Measurements from ENCODE around the gene VPS13D.
"Not testable (repeated sequence)": the region's sequence is repeated elsewhere in the genome, so short reads cannot be mapped to it uniquely, and the experiment has no call there.

The VPS13D gene

DNA sequence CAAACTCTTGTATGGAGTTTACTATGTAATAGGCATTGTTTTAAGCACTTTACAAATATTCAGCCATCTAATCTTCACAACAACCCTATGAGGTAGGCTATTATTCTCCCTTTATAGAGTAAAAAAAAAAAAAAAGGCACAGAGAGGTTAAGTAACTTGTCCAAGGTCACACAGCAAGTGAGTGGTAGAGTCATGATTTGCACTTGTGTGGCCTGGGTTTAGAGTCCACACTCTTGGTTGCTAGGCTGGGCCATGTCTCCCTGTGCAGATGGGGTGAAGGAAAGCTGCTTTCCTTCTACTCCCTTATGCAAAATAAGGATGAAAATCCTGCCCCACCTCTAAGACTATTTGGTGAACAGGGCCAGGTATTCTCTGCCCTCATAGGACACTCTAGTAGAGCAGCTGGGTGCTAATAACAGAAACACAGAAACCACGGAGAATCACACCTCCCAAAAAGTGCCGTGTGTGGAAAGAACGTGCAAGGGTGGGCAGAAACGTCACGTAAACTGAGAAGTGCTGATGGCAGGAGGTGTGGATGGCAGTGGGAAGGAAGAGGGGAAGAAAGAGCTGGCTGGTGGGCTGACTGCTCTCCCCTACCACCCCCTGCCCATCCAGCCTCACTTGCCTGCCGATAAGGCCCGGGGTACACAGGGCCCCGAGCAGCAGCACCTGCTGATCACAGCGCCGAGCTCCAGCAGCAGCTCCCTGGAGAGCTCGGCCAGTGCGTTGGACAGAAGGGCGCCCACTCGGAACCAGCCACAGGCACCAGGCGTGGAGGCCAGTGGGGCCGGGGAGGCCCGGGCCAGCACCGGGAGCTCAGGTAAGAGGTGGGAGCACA lies 28.3 kb upstream of the VPS13D start:
- DNase-seq: no peak

- no peak for DNase-seq
Measured at GRCh38 chr1:12202190-12202497, 27.7 kb upstream of the VPS13D start.

GRCh38 chr1:12202577-12202976 lies 27.3 kb upstream of the VPS13D start:
- DNase-seq: no peak

GRCh38 chr1:12203216-12204007 lies 26.4 kb upstream of the VPS13D start:
- no peak for DNase-seq

DNA sequence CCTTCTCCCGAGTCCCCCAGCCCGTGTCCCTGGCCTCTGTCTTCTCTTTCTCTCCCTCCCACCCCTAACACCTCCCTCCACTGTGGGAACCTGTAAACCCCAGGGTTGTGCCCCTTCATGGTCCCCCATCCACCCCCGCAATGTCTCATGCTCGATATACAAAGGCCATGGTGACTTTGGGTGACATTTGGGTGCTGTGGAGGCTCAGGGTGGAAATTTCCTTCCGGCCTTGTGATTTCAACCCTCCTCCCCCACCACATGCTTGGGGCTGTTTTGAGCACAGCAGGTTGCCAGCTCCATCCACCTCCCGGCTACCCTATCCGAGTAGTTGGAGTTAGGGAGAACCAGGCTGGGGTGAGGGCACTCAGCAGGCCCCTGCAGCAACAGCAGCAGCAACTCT lies 25.7 kb upstream of the VPS13D start:
- no peak for DNase-seq

- DNase-seq: no peak
Measured at GRCh38 chr1:12204754-12205658, 24.8 kb upstream of the VPS13D start.

GRCh38 chr1:12206238-12206637 lies 23.6 kb upstream of the VPS13D start:
- DNase-seq: no peak

DNA sequence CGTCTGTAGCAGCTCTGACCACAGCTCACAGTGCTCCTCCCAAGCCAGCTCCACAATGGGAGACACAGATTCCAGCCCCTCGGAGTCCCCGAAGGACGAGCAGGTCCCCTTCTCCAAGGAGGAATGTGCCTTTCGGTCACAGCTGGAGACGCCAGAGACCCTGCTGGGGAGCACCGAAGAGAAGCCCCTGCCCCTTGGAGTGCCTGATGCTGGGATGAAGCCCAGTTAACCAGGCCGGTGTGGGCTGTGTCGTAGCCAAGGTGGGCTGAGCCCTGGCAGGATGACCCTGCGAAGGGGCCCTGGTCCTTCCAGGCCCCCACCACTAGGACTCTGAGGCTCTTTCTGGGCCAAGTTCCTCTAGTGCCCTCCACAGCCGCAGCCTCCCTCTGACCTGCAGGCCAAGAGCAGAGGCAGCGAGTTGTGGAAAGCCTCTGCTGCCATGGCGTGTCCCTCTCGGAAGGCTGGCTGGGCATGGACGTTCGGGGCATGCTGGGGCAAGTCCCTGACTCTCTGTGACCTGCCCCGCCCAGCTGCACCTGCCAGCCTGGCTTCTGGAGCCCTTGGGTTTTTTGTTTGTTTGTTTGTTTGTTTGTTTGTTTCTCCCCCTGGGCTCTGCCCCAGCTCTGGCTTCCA lies 22.9 kb upstream of the VPS13D start:
- no peak for DNase-seq

DNA sequence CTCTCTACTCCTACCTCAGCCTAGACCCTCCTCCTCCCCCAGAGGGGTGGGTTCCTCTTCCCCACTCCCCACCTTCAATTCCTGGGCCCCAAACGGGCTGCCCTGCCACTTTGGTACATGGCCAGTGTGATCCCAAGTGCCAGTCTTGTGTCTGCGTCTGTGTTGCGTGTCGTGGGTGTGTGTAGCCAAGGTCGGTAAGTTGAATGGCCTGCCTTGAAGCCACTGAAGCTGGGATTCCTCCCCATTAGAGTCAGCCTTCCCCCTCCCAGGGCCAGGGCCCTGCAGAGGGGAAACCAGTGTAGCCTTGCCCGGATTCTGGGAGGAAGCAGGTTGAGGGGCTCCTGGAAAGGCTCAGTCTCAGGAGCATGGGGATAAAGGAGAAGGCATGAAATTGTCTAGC lies 21.6 kb upstream of the VPS13D start:
- DNase-seq: no peak

DNA sequence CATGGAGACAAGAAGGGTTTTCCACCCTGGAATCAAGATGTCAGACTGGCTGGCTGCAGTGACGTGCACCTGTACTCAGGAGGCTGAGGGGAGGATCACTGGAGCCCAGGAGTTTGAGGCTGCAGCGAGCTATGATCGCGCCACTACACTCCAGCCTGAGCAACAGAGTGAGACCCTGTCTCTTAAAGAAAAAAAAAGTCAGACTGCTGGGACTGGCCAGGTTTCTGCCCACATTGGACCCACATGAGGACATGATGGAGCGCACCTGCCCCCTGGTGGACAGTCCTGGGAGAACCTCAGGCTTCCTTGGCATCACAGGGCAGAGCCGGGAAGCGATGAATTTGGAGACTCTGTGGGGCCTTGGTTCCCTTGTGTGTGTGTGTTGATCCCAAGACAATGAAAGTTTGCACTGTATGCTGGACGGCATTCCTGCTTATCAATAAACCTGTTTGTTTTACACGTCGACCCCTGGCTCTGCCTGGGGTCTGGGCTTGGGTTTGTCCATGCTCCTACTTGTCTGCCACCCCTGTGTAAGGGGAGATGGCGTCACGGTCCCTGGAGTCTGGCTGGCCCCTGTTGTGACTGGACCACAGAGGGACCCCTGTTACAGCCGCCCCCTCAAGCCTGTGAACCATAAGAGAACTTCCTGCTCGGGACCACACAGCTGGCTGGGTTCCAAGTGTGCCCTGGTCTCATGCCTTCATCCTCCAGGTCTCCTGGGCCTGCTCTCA lies 20.9 kb upstream of the VPS13D start:
- peak; percentile 42 for DNase-seq

- DNase-seq: no peak
Measured at GRCh38 chr1:12209495-12209832, 20.4 kb upstream of the VPS13D start.

- no peak for DNase-seq
Measured at GRCh38 chr1:12215118-12215961, 14.5 kb upstream of the VPS13D start.

DNA sequence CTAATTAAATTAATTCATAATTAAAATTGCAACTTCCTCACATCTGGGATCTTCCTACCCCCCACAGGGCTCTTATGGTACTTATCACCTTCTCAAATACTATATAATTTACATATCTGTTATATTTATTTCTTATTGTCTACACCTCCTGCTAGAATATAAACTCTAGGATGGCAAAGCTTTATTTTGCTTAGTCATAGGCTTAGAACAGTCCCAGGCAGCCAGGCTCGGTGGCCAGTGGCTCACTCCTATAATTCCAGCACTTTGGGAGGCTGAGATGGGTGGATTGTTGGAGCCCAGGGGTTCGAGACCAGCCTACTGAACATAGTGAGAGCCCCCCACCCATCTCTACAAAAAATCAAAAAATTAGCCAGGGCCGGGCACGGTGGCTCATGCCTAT lies 10.0 kb upstream of the VPS13D start:
- DNase-seq: no peak

DNA sequence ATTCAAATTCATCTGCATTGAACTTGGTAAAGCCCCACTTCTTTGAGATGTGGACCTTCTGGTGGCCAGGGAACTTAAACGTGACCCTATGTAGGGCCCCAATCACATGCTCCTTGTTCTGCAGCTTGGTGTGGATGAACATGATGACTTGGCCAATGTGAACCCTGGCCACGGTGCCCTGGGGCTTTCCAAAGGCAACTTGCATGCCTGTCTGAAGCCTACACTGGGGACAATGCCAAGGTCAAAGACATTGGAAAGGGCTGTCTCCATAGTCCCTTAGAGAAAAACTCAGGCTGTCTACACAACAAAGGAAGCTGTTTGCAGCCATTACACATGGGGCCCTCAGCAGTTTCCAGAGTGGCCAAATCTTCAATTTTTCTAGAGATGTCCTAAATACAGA lies 8.9 kb upstream of the VPS13D start:
- no peak for DNase-seq

- not testable (repeated sequence) for DNase-seq
Measured at GRCh38 chr1:12222700-12223099, 7.1 kb upstream of the VPS13D start.

DNA sequence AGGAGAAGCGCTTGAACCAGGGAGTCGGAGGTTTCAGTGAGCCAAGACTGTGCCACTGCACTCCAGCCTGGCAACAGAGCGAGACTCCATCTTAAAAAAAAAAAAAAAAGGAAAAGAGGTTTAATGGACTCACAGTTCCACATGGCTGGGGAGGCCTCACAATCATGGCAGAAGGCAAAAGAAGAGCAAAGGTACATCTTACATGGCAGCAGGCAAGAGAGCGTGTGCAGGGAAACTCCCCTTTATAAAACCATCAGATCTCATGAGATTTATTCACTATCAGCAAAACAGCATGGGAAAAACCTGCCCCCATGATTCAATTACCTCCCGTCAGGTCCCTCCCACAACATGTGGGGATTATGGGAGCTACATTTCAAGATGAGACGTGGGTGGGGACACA lies 5.7 kb upstream of the VPS13D start:
- DNase-seq: not testable (repeated sequence)

GRCh38 chr1:12228979-12229378 lies 851 bp upstream of the VPS13D start:
- DNase-seq: no peak

GRCh38 chr1:12229386-12229834 lies 420 bp upstream of the VPS13D start:
- no peak for DNase-seq

DNA sequence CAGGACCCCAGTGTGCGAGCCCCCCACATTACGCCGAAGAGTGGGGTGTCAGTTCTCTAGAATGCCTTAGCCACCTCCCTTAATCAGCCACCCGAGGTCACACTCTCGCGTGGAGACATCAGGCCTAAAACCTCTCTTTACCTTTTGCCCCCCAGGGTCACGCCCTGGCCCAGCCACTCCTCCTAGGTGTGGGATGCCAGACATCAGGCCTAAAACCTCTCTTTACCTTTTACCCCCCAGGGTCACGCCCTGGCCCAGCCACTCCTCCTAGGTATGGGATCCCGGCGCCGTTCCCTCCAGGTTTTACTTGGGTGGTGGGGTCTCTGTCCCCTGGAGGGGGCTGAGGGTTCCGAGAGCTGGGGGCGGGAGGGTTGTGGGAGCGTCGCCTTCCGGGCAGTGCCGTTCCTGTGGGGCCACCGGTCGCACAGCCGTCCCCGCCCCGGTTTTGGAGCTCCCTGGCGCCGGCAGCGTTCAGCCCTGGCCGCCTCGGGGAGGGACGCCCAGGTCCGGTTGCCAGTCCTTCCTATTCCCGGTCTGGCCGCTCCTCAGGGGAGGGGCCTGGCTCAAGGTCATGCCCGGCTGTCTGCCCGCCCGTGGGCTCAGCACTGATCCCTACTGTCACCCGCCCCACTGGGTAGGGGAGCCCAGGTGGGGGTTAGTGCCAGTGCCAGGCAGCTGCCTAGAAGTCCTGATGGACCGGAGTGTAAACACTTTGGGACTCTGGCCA lies 882 bp downstream of the VPS13D start:
- DNase-seq: no peak

DNA sequence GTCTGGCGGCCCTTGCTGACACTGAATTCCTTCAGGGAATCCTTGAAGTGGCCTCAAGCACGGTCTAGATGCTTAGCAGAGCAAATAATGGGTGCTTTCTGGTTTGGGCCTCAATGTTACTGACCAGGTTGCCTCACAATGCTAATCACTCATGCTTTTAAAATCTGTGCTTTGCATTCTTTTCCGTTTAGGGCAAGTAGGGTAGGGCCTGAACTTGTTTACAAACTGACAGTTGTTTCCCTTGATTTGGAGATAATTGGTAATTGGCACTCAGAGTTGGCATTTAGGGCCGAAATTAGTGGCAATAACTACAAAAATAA lies 1.4 kb downstream of the VPS13D start:
- no peak for DNase-seq

DNA sequence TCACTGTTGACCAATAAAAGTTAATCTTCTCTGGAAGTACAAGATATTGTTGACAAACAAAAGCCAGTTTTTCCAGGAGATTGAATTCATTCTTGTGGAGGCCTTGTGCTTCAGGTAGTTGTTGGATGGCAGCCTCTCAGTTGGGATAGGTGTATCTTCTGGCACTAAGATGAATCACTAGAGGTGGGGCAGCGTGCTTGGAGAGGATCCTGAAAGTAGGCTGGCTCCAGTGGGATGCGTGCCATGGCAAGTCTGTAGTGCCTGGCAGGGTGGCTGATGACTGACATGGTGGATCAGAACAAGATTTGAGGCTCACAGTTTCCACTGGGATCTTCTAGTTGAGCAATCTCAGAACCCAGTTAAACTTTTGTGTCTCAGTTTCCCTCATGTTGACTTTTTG lies 2.4 kb downstream of the VPS13D start:
- DNase-seq: no peak
